Calu3 (cell line): ENCODE measurements around the gene SIRT5. TPM values are rescaled to one million over a fixed set of nuclear protein-coding genes. Genes with fewer than 3 reads are reported as not detected.

ENCODE experiments used
- BruUV-seq: library from RNA; stranded (reverse); fragments of 400-500 nt; replicated peaks from 2 replicates; lab custom pipeline; 2021; lab: Mats Ljungman, UMichigan
- CTCF ChIA-PET: fragments of 300-600 bp; sonication (Branson Sonifier 250); formaldehyde crosslinking; loops from one replicate; lab custom pipeline; 2022; ENCODE audit warnings: antibody characterized with exemption; lab: Charles Lee
- DNase-seq: peaks from one replicate; pipeline ENCODE4 v3.0.0; 2022
- H3K27ac Mint-ChIP-seq: one replicate; pipeline ENCODE4 v1.8.0; 2022; ENCODE audit warnings: mixed read lengths; ENCODE audit not compliant: unreplicated experiment
- H3K27me3 Mint-ChIP-seq: one replicate; pipeline ENCODE4 v1.8.0; 2022; ENCODE audit warnings: mixed read lengths; ENCODE audit not compliant: unreplicated experiment
- H3K36me3 Mint-ChIP-seq: one replicate; pipeline ENCODE4 v1.8.0; 2022; ENCODE audit warnings: mild to moderate bottlenecking, moderate library complexity, mixed read lengths; ENCODE audit not compliant: insufficient read depth, unreplicated experiment
- H3K4me1 Mint-ChIP-seq: one replicate; pipeline ENCODE4 v1.8.0; 2022; ENCODE audit warnings: mild to moderate bottlenecking, low read depth, mixed read lengths; ENCODE audit not compliant: unreplicated experiment
- H3K4me3 Mint-ChIP-seq: one replicate; pipeline ENCODE4 v1.8.0; 2022; ENCODE audit warnings: mild to moderate bottlenecking, low read depth, moderate library complexity, mixed read lengths; ENCODE audit not compliant: unreplicated experiment
- H3K9me3 Mint-ChIP-seq: one replicate; pipeline ENCODE4 v1.8.0; 2022; ENCODE audit warnings: low read depth, mixed read lengths; ENCODE audit not compliant: unreplicated experiment
- intact Hi-C: fragments of 100-400 bp; cut with micrococcal nuclease; formaldehyde crosslinking; loops from one replicate; pipeline ENCODE4 v1.10.0; 2022; ENCODE audit not compliant: unreplicated experiment
- total RNA-seq: library from RNA; stranded (reverse); gene quantifications from 2 replicates; pipeline ENCODE4 v1.2.3, GENCODE V29; 2022
- TF ChIP-seq, protein P1 (sequence below): fragments of 200-600 bp; IDR thresholded peaks from one replicate; pipeline ENCODE4 v1.8.0; 2022; ENCODE audit warnings: antibody characterized with exemption; ENCODE audit not compliant: unreplicated experiment

Gene SIRT5
- total RNA-seq, 1 experiment from 2014 or later, result 13.5 TPM

DNA sequence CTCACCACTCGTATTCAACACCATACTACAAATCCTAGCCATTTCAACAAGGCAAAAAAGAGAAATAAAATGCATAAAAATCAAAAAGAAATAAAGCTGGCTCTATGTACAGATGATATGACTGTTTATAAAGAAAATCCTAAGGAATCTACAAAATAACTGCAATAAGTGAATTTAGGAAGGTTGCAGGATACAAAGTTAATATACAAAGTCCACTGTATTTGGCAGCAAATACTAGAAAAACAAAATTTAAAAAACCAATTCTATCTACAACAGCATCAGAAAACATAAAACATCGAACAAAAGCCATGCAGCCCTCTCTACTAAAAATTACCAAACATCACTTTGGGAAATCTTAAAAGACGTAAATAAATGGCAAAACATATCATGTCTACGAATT lies 89.6 kb downstream of the SIRT5 start:
- no TSS peak for BruUV-seq
- H3K4me1 Mint-ChIP-seq, result peaks cover 8% of the 10 kb centered on the region
- intact Hi-C loops, result loop anchor here (5.0 kb wide), 1 partner anchor 43 kb away; no protein-coding TSS in a partner anchor
- H3K36me3 Mint-ChIP-seq, result no peaks in the 10 kb centered on the region
- no peaks in the 10 kb centered on the region for H3K27me3 Mint-ChIP-seq
- TF ChIP-seq, protein P1, sequence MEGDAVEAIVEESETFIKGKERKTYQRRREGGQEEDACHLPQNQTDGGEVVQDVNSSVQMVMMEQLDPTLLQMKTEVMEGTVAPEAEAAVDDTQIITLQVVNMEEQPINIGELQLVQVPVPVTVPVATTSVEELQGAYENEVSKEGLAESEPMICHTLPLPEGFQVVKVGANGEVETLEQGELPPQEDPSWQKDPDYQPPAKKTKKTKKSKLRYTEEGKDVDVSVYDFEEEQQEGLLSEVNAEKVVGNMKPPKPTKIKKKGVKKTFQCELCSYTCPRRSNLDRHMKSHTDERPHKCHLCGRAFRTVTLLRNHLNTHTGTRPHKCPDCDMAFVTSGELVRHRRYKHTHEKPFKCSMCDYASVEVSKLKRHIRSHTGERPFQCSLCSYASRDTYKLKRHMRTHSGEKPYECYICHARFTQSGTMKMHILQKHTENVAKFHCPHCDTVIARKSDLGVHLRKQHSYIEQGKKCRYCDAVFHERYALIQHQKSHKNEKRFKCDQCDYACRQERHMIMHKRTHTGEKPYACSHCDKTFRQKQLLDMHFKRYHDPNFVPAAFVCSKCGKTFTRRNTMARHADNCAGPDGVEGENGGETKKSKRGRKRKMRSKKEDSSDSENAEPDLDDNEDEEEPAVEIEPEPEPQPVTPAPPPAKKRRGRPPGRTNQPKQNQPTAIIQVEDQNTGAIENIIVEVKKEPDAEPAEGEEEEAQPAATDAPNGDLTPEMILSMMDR, result no peak
- DNase-seq, result no peak
- no peak overlapping the region for H3K4me3 Mint-ChIP-seq
- no peak overlapping the region for H3K27ac Mint-ChIP-seq
- H3K9me3 Mint-ChIP-seq, result no peaks in the 10 kb centered on the region
- CTCF ChIA-PET, result no interaction called here

Other genes with a start within 250 kb of the SIRT5 start
- 12.6 and 13.2 TPM in 2 replicates for gene TBC1D7, start 246.1 kb upstream of the SIRT5 start, total RNA-seq
- gene GFOD1, start 87.0 kb upstream of the SIRT5 start, total RNA-seq, result 8.7 and 9.5 TPM in 2 replicates
- 44.5 and 44.7 TPM in 2 replicates for gene NOL7, start 40.7 kb downstream of the SIRT5 start, total RNA-seq
- gene RANBP9, start 137.2 kb downstream of the SIRT5 start, total RNA-seq, result 17.8 and 20.4 TPM in 2 replicates
- 16.3 and 16.4 TPM in 2 replicates for gene MCUR1, start 240.0 kb downstream of the SIRT5 start, total RNA-seq